Lower leg skin (tissue), 4 donors: Measurements from ENCODE around the gene GTF2H4. TPM values are rescaled to one million over a fixed set of nuclear protein-coding genes. Genes with fewer than 3 reads are reported as not detected.
"Not testable (repeated sequence)": the region's sequence is repeated elsewhere in the genome, so short reads cannot be mapped to it uniquely, and the experiment has no call there.

Source experiments
- DNase-seq, 2 donors: peaks; one replicate each; pipeline ENCODE4 v3.0.0-alpha.2; 2019; ENCODE audit warnings: low spot score in 2 of 2
- H3K4me3 ChIP-seq: fragments of 200-600 bp; sonication (generic); 2 replicates; pipeline ENCODE4 v1.5.1; 2017; ENCODE audit warnings: mild to moderate bottlenecking, low read depth; ENCODE audit not compliant: poor library complexity, severe bottlenecking
- CTCF ChIP-seq, 3 donors: fragments of 450-650 bp; IDR thresholded peaks; one replicate each; pipeline ENCODE4 v1.5.1; 2016; ENCODE audit warnings: antibody characterized with exemption in 3 of 3, mild to moderate bottlenecking in 3 of 3, moderate library complexity in 2 of 3
- POLR2A ChIP-seq, 2 donors: fragments of 450-650 bp; IDR thresholded peaks; one replicate each; pipeline ENCODE4 v1.6.1; 2016 to 2017; ENCODE audit warnings: antibody characterized with exemption in 2 of 2, mild to moderate bottlenecking in 1 of 2, moderate library complexity in 1 of 2
- WGBS, 2 donors: methylation state at CpG; one replicate each; pipeline ENCODE4 v1.1.5; 2018; 5-methylcytosine and 5-hydroxymethylcytosine counted together
- intact Hi-C: fragments of 100-400 bp; cut with DNase I; formaldehyde crosslinking; loops from one replicate; pipeline ENCODE4 v1.15.0; 2023; ENCODE audit warnings: low total_unique reads
- total RNA-seq, 4 donors: library from RNA; depleted of rRNA; stranded (reverse); fragments of >200 nt; gene quantifications; one replicate each; pipeline ENCODE4 v1.1.0, GENCODE V29; 2016

Gene GTF2H4
- 10 to 100 TPM in 2 of 4 donors, 1 to 10 TPM in 2; 6.1 to 11.2 (median 9.4) TPM for total RNA-seq

DNA sequence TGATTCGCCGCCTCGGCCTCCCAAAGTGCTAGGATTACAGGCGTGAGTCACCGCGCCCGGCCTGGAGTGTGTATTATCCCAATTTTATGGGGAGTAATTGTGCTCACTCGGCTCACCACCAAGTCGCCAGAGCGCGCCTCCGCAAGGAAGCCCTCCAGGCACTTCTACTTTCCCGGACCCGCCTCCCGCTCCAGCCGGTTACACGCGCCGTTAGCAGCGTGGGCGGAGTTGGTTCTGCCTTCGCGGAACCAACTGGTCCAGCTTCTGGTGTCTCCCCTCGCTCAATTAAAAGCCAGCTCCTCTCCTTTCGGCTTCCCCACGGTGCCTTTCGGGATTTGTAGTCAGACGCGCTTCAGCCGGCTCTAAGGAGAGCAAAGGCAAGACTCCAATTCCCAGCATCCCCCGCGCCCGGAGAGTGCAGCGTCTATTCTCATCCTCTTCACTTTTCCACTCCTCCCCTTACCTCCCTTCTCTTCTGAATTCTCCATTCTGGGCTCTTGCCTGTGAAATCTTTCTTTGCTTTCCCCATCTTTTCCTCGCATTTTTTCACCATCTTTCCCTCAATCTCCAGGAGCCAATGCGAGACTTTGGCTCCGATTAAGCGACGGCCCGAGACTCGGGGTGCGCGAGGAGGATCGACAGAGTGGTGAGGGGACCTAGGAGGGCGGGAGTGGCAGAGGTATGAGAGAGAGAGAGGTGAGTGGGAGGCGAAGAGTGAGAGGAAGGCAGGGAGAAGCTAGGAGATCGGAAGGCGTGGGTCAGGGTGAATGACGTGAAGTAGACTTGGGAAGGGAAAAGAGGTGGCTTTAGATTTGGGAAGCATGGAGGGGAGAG, at the start of gene GTF2H4:
GTF2H4 (plus strand) TSS at position 450 of the 834 bp plus-strand sequence.
- intact Hi-C loops = no loop called here

DNA sequence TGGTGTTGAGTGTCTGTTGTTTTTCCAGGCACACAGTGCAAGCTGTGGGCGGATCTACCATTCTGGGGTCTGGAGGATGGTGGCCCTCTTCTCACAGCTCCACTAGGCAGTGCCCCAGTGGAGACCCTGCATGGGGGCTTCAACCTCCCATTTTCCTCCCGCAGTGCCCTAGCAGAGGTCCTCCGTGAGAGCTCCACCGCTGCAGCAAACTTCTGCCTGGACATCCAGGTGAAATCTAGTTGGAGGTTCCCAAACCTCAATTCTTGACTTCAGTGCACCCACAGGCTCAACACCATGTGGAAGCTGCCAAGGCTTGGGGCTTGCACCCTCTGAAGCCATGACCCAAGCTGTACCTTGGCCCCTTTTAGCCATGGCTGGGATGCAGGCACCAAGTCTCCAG, 48.3 kb upstream of the GTF2H4 start:
- H3K4me3 ChIP-seq, intact Hi-C loops: not testable (repeated sequence)
- DNase-seq = peak in 1 of 2 donors; percentile 57
- WGBS, 2 donors = 97 to 100% methylated on average over 4 of the region's 4 CpGs

More for the DNA sequence above, at the start of gene GTF2H4:
- H3K4me3 ChIP-seq = peak within 1 kb of the TSS; percentile 95
- 1% methylated on average over 45 to 49 of the region's 49 CpGs for WGBS, 2 donors
- TF ChIP-seq CTCF (IDR thresholded peaks at IDR 0.05) (no peak), POLR2A (IDR thresholded peaks at IDR 0.05) (no peak)
- DNase-seq = peak; percentile 97 to 99

DNA sequence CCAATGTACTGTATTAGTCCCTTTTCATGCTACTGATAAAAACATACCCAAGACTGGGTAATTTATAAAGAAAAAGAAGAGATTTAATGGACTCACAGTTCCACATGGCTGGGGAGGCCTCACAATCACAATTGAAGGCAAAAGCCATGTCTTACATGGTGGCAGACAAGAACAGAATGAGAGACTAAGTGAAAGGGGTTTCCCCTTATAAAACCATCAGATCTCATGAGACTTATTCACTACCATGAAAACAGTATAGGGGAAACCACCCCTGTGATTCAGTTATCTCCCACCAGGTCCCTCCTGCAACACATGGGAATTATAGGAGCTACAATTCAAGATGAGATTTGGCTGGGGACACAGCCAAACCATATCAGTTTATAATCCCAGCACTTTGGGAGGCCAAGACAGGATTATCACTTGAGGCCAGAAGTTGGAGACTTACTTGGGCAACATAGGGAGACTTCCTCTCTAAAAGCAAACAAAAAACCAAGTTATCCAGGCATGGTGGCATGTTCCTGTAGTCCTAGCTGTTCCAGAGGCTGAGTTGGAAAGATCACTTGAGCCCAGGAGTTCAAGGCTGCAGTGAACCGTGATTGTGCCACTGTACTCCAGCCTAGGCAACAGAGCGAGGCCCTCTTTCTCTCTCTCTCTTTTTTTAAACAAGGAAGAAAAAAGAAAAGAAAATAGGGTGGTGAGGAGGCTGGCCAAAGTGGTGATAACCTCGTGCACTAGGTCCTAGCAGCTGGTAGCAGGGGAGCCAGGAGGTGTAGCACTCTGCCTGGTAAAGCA, 46.6 kb upstream of the GTF2H4 start:
- TF ChIP-seq POLR2A (IDR thresholded peaks at IDR 0.05) (no peak), CTCF (IDR thresholded peaks at IDR 0.05) (no peak)
- no peak overlapping the region for H3K4me3 ChIP-seq
- peak in 1 of 2 donors; percentile 8 for DNase-seq
- intact Hi-C loops = no loop called here
- WGBS, 2 donors = 86 to 90% methylated on average over 3 of the region's 3 CpGs

- intact Hi-C loops = no loop called here
- TF ChIP-seq POLR2A (IDR thresholded peaks at IDR 0.05) = no peak
- TF ChIP-seq CTCF (IDR thresholded peaks at IDR 0.05) = no peak
- DNase-seq = peak in 1 of 2 donors; percentile 59
- H3K4me3 ChIP-seq = no peak overlapping the region
- 73 to 77% methylated on average over 10 of the region's 10 CpGs for WGBS, 2 donors
These were observed 45.7 kb upstream of the GTF2H4 start for GRCh38 chr6:30862156-30862875.

DNA sequence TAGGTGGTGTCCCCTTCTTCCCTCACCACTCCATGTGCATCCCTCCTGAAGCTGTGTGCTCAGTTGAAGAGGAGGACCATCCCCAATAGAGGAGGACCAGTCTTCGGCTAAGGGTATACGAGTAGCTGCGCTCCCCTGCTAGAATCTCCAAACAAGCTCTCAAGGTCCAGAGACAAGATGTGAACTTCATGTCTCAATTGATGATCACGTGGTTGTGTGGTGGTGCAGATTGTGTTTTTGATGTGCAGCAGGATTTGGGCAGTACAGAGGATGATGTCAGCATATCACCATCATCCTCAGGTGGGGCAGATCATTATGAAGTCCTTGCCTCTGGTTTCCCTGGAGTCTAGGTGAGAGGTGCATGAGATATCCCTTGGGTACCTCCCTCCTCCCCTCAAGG, 43.7 kb upstream of the GTF2H4 start:
- peak in 1 of 2 donors; percentile 12 for DNase-seq
- H3K4me3 ChIP-seq = no peak overlapping the region
- WGBS, 2 donors = 83 to 93% methylated on average over 4 of the region's 4 CpGs
- TF ChIP-seq POLR2A (IDR thresholded peaks at IDR 0.05) = no peak
- TF ChIP-seq CTCF (IDR thresholded peaks at IDR 0.05) = no peak
- intact Hi-C loops = no loop called here

- intact Hi-C loops, H3K4me3 ChIP-seq: not testable (repeated sequence)
- DNase-seq = peak in 1 of 2 donors; percentile 7
- WGBS, 2 donors = 30 to 50% methylated on average over 12 of the region's 12 CpGs
These were observed 38.7 kb upstream of the GTF2H4 start for GRCh38 chr6:30869241-30869749.
